ENCODE results near the gene FBXW7.

GRCh38 chr4:152464030-152464823 is 71.7 kb downstream of the FBXW7 start:
- TF ChIP-seq CTCF (IDR thresholded peaks at IDR 0.05; ENCODE audit: poor library complexity) (no peak), EZH2 (IDR thresholded peaks at IDR 0.05; ENCODE audit: borderline replicate concordance) (no peak)

Measured in hepatocyte (in vitro differentiated cells).